ENCODE results near the gene UBE2I. TPM values are rescaled to one million over a fixed set of nuclear protein-coding genes. Genes with fewer than 3 reads are reported as not detected.

UBE2I gene
- total RNA-seq, 1 donor from 2014 or later = 57.2 TPM

- DNase-seq (ENCODE audit: low read depth) = peak; percentile 90
Observed at GRCh38 chr16:1342526-1343427, 33.3 kb downstream of the UBE2I start.

GRCh38 chr16:1343428-1344242, 34.2 kb downstream of the UBE2I start:
- DNase-seq (ENCODE audit: low read depth) = peak; percentile 33

- no peak for DNase-seq (ENCODE audit: low read depth)
Observed at GRCh38 chr16:1344499-1344898, 35.1 kb downstream of the UBE2I start.

GRCh38 chr16:1345087-1345486, 35.7 kb downstream of the UBE2I start:
- peak; percentile 82 for DNase-seq (ENCODE audit: low read depth)

- no peak for DNase-seq (ENCODE audit: low read depth)
Observed at GRCh38 chr16:1345651-1346421, 36.4 kb downstream of the UBE2I start.

GRCh38 chr16:1346422-1347285, 37.2 kb downstream of the UBE2I start:
- DNase-seq (ENCODE audit: low read depth) = no peak

- no peak for DNase-seq (ENCODE audit: low read depth)
Observed at GRCh38 chr16:1347286-1347855, 37.9 kb downstream of the UBE2I start.

GRCh38 chr16:1347962-1348361, 38.5 kb downstream of the UBE2I start:
- no peak for DNase-seq (ENCODE audit: low read depth)

GRCh38 chr16:1348441-1348840, 39.0 kb downstream of the UBE2I start:
- DNase-seq (ENCODE audit: low read depth) = no peak

- DNase-seq (ENCODE audit: low read depth) = no peak
Observed at GRCh38 chr16:1348926-1349325, 39.5 kb downstream of the UBE2I start.

- DNase-seq (ENCODE audit: low read depth) = no peak
Observed at GRCh38 chr16:1349351-1349750, 39.9 kb downstream of the UBE2I start.

- no peak for DNase-seq (ENCODE audit: low read depth)
Observed at GRCh38 chr16:1349951-1350350, 40.5 kb downstream of the UBE2I start.

- DNase-seq (ENCODE audit: low read depth) = no peak
Observed at GRCh38 chr16:1350691-1351090, 41.3 kb downstream of the UBE2I start.

- no peak for DNase-seq (ENCODE audit: low read depth)
Observed at GRCh38 chr16:1351215-1351581, 41.8 kb downstream of the UBE2I start.

GRCh38 chr16:1351582-1352362, 42.3 kb downstream of the UBE2I start, which contains the start of the genes GNPTG and TSR3:
GNPTG (plus strand) TSS chr16:1351931; CDS start chr16:1351966, 35 bp downstream.
TSR3 (minus strand) TSS chr16:1351878; CDS start chr16:1351804, 74 bp downstream.
- peak; percentile 87 for DNase-seq (ENCODE audit: low read depth)

GRCh38 chr16:1354815-1355540, 45.5 kb downstream of the UBE2I start:
- no peak for DNase-seq (ENCODE audit: low read depth)

GRCh38 chr16:1355591-1355990, 46.2 kb downstream of the UBE2I start:
- DNase-seq (ENCODE audit: low read depth) = no peak

Data from myocyte (in vitro differentiated cells).